ENCODE results near the gene SNRPD1.
"Not testable (repeated sequence)": the region's sequence is repeated elsewhere in the genome, so short reads cannot be mapped to it uniquely, and the experiment has no call there.

Gene SNRPD1

GRCh38 chr18:21612125-21613039 lies at the start of gene SNRPD1:
SNRPD1 (plus strand) TSS chr18:21612314; CDS start chr18:21612430, 116 bp downstream.
- DNase-seq (ENCODE audit: low read depth), result peak; percentile 76

GRCh38 chr18:21571772-21572171 lies 40.3 kb upstream of the SNRPD1 start:
- no peak for DNase-seq (ENCODE audit: low read depth)

- no peak for DNase-seq (ENCODE audit: low read depth)
Observed at GRCh38 chr18:21575656-21576055, 36.5 kb upstream of the SNRPD1 start.

- DNase-seq (ENCODE audit: low read depth), result no peak
Observed at GRCh38 chr18:21584391-21584790, 27.7 kb upstream of the SNRPD1 start.

- DNase-seq (ENCODE audit: low read depth), result not testable (repeated sequence)
Observed at GRCh38 chr18:21592361-21592760, 19.8 kb upstream of the SNRPD1 start.

GRCh38 chr18:21593540-21594257 lies 18.4 kb upstream of the SNRPD1 start:
- DNase-seq (ENCODE audit: low read depth), result no peak

GRCh38 chr18:21597620-21598019 lies 14.5 kb upstream of the SNRPD1 start:
- no peak for DNase-seq (ENCODE audit: low read depth)

- DNase-seq (ENCODE audit: low read depth), result no peak
Observed at GRCh38 chr18:21598726-21599584, 13.2 kb upstream of the SNRPD1 start.

GRCh38 chr18:21599585-21600525 lies 12.3 kb upstream of the SNRPD1 start:
- DNase-seq (ENCODE audit: low read depth), result no peak

GRCh38 chr18:21600526-21601410 lies 11.3 kb upstream of the SNRPD1 start, which contains the start of gene ESCO1:
ESCO1 (minus strand) TSS chr18:21600704; CDS start chr18:21574843, 25,861 bp downstream.
- peak; percentile 96 for DNase-seq (ENCODE audit: low read depth)

GRCh38 chr18:21602299-21602587 lies 9.9 kb upstream of the SNRPD1 start:
- no peak for DNase-seq (ENCODE audit: low read depth)

GRCh38 chr18:21604671-21605070 lies 7.4 kb upstream of the SNRPD1 start:
- DNase-seq (ENCODE audit: low read depth), result no peak

- DNase-seq (ENCODE audit: low read depth), result no peak
Observed at GRCh38 chr18:21605213-21605612, 6.9 kb upstream of the SNRPD1 start.

GRCh38 chr18:21611401-21612124 lies 551 bp upstream of the SNRPD1 start:
- not testable (repeated sequence) for DNase-seq (ENCODE audit: low read depth)

GRCh38 chr18:21621640-21622039 lies 9.5 kb downstream of the SNRPD1 start:
- not testable (repeated sequence) for DNase-seq (ENCODE audit: low read depth)

GRCh38 chr18:21629089-21629832 lies 17.1 kb downstream of the SNRPD1 start:
- DNase-seq (ENCODE audit: low read depth), result no peak

GRCh38 chr18:21632393-21632792 lies 20.3 kb downstream of the SNRPD1 start:
- DNase-seq (ENCODE audit: low read depth), result no peak

- DNase-seq (ENCODE audit: low read depth), result no peak
Observed at GRCh38 chr18:21634588-21635199, 22.6 kb downstream of the SNRPD1 start.
